Urinary bladder (tissue), 4 donors: Measurements from ENCODE around the gene PLCXD3. TPM values are rescaled to one million over a fixed set of nuclear protein-coding genes. Genes with fewer than 3 reads are reported as not detected.
"Not testable (repeated sequence)": the region's sequence is repeated elsewhere in the genome, so short reads cannot be mapped to it uniquely, and the experiment has no call there.

Source experiments
- DNase-seq: peaks from one replicate; pipeline ENCODE4 v3.0.0-alpha.2; 2015; ENCODE audit errors: extremely low spot score
- H3K27ac ChIP-seq: one replicate; pipeline ENCODE4 v1.5.1; 2013; ENCODE audit warnings: low read depth, mild to moderate bottlenecking, moderate library complexity
- H3K36me3 ChIP-seq: one replicate; pipeline ENCODE4 v1.6.1; 2013; ENCODE audit warnings: mild to moderate bottlenecking, moderate library complexity; ENCODE audit not compliant: insufficient read depth
- H3K4me1 ChIP-seq: one replicate; pipeline ENCODE4 v1.6.1; 2013; ENCODE audit warnings: mild to moderate bottlenecking, moderate library complexity; ENCODE audit not compliant: insufficient read depth
- H3K4me3 ChIP-seq: one replicate; pipeline ENCODE4 v1.5.1; 2013; ENCODE audit warnings: low read depth, low read length
- WGBS: extraction: QIAGEN DNeasy Blood & Tissue Kit; methylation state at CpG from one replicate; pipeline ENCODE4 v1.1.7; 2013; 5-methylcytosine and 5-hydroxymethylcytosine counted together
- polyA plus RNA-seq: library from polyadenylated mRNA; stranded (reverse); fragments of 200-250 nt; gene quantifications from one replicate; pipeline ENCODE4 v1.2.3, GENCODE V29; 2013
- total RNA-seq: library from RNA; depleted of rRNA; stranded (reverse); fragments of >200 nt; gene quantifications from one replicate; pipeline ENCODE4 v1.2.3, GENCODE V29; 2014
- donor health status: healthy with polysubstance abuse.
- donor health status: healthy.

Gene PLCXD3
- total and polyA plus RNA-seq, 2 donors, result 0.42 to 2.5 TPM

GRCh38 chr5:41337724-41338123, 172.7 kb downstream of the PLCXD3 start:
- no peak overlapping the region for H3K4me3 ChIP-seq
- no peaks in the 10 kb centered on the region for H3K36me3 ChIP-seq
- H3K27ac ChIP-seq, result no peak overlapping the region
- no peak for DNase-seq
- no peaks in the 10 kb centered on the region for H3K4me1 ChIP-seq

GRCh38 chr5:41337216-41337615, 173.2 kb downstream of the PLCXD3 start:
- H3K4me3 ChIP-seq, result no peak overlapping the region
- no peaks in the 10 kb centered on the region for H3K4me1 ChIP-seq
- H3K36me3 ChIP-seq, result no peaks in the 10 kb centered on the region
- no peak overlapping the region for H3K27ac ChIP-seq
- DNase-seq, result no peak

DNA sequence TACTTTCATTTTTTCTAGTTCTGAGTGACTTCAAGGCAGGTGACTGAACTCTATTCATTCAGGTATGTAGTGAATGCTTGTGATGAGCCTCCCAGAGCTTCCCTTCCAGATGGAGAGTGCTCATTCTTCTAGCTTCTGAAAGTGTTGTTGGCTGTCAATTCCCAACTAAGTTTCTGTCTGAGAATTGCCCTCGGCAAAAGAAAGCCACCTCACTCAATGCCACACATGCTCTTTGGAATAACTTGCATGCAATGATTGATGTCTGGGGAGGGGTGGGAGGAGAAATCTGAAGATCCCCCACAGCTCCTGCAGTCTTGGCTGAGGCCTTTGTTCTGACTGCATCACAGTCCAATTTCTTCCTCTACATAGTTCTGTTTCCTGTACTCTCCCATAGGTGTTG, 173.9 kb downstream of the PLCXD3 start:
- no peaks in the 10 kb centered on the region for H3K4me1 ChIP-seq
- no peak for DNase-seq
- no peak overlapping the region for H3K4me3 ChIP-seq
- 91% methylated on average over 1 of the region's 1 CpG for WGBS
- H3K36me3 ChIP-seq, result no peaks in the 10 kb centered on the region
- H3K27ac ChIP-seq, result no peak overlapping the region

GRCh38 chr5:41335596-41336181, 174.7 kb downstream of the PLCXD3 start:
- Histone ChIP-seq H3K4me3 (no peak overlapping the region), H3K36me3 (no peaks in the 10 kb centered on the region), H3K4me1 (no peaks in the 10 kb centered on the region), H3K27ac (no peak overlapping the region)
- no peak for DNase-seq
- 47% methylated on average over 4 of the region's 4 CpGs for WGBS

GRCh38 chr5:41334758-41335157, 175.6 kb downstream of the PLCXD3 start:
- WGBS, result 18% methylated on average over 5 of the region's 5 CpGs
- H3K27ac ChIP-seq, result no peak overlapping the region

GRCh38 chr5:41334221-41334620, 176.2 kb downstream of the PLCXD3 start:
- no peak overlapping the region for H3K27ac ChIP-seq
- no peaks in the 10 kb centered on the region for H3K4me1 ChIP-seq
- DNase-seq, result no peak
- H3K36me3 ChIP-seq, result no peaks in the 10 kb centered on the region
- WGBS, result 17% methylated on average over 1 of the region's 1 CpG
- no peak overlapping the region for H3K4me3 ChIP-seq

More at GRCh38 chr5:41334758-41335157, 175.6 kb downstream of the PLCXD3 start:
- Histone ChIP-seq H3K4me1 (no peaks in the 10 kb centered on the region), H3K4me3 (no peak overlapping the region), H3K36me3 (no peaks in the 10 kb centered on the region)
- DNase-seq, result no peak

DNA sequence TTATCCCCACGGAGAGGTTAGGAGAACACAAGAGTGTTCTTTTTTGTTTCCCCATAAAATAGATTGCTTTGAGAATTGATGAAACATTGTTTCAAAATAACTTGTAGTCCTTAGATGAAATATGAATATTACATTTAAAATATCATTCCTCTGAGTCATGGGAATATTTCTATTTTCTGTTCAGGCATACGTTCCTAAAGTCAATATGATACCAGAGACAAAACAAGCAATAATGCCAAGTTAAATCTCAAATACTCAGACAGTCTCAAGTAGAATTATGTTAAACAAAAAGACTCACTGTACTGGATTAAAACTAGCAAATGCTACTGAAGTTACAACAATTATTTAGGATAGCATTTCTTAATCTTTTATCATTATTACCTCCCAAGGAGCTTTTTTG, 185.3 kb downstream of the PLCXD3 start:
- Histone ChIP-seq H3K4me3 (no peak overlapping the region), H3K36me3 (no peaks in the 10 kb centered on the region), H3K27ac (no peak overlapping the region), H3K4me1 (no peaks in the 10 kb centered on the region)
- DNase-seq, result no peak
- 65% methylated on average over 2 of the region's 2 CpGs for WGBS

DNA sequence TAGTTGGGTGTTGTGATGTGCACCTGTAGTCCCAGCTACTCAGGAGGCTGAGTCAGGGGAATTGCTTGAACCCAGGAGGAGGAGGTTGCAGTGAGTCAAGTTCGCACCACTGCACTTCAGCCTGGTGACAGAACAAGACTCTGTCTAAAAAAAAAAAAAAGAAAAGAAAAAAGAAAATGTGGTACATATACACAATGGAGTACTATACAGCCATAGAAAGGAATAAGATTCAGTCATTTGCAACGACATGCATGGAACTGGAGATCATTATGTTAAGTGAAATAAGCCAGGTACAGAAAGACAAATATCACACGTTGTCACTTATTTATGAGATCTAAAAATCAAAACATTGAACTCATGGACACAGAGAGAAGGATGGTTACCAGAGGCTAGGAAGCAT, 187.6 kb downstream of the PLCXD3 start:
- not testable (repeated sequence) for DNase-seq, H3K27ac ChIP-seq, H3K4me3 ChIP-seq, H3K36me3 ChIP-seq, H3K4me1 ChIP-seq
- 78% methylated on average over 3 of the region's 3 CpGs for WGBS

- Histone ChIP-seq H3K4me1 (no peaks in the 10 kb centered on the region), H3K36me3 (no peaks in the 10 kb centered on the region), H3K27ac (no peak overlapping the region), H3K4me3 (no peak overlapping the region)
- WGBS, result 63% methylated on average over 1 of the region's 1 CpG
- no peak for DNase-seq
Measured at GRCh38 chr5:41312478-41313060, 197.8 kb downstream of the PLCXD3 start.

GRCh38 chr5:41312066-41312465, 198.3 kb downstream of the PLCXD3 start:
- Histone ChIP-seq H3K36me3 (no peaks in the 10 kb centered on the region), H3K4me1 (no peaks in the 10 kb centered on the region), H3K4me3 (no peak overlapping the region), H3K27ac (no peak overlapping the region)
- WGBS, result 55% methylated on average over 5 of the region's 5 CpGs
- no peak for DNase-seq

GRCh38 chr5:41309275-41309674, 201.1 kb downstream of the PLCXD3 start:
- no peaks in the 10 kb centered on the region for H3K4me1 ChIP-seq
- WGBS, result 76% methylated on average over 2 of the region's 2 CpGs
- no peak overlapping the region for H3K27ac ChIP-seq
- H3K4me3 ChIP-seq, result no peak overlapping the region
- H3K36me3 ChIP-seq, result no peaks in the 10 kb centered on the region
- no peak for DNase-seq

- H3K4me1 ChIP-seq, result no peaks in the 10 kb centered on the region
- WGBS, result 91% methylated on average over 1 of the region's 1 CpG
- no peak overlapping the region for H3K4me3 ChIP-seq
- H3K27ac ChIP-seq, result no peak overlapping the region
- no peak for DNase-seq
- H3K36me3 ChIP-seq, result no peaks in the 10 kb centered on the region
Measured at GRCh38 chr5:41306005-41306404, 204.4 kb downstream of the PLCXD3 start.

DNA sequence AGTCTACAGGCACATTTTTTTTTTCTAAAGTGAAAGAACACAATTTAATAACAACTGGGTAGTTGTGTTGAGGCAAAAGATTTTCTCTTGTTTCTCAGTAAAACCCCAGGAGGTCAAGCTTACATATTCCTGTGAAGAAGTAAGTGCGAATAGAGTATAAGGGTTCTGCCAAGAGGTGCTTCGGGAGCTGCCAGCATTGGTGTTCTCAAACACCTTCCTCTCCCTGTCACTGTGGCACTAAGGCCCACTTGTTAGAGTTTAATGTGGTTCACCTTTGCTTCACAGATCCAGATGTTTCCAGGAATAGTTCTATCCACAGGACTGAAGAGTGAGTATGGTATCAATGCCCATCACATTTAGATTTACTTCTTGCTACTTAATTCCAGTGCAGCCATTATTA, 205.3 kb downstream of the PLCXD3 start:
- Histone ChIP-seq H3K27ac (no peak overlapping the region), H3K4me3 (no peak overlapping the region), H3K4me1 (no peaks in the 10 kb centered on the region), H3K36me3 (no peaks in the 10 kb centered on the region)
- no peak for DNase-seq
- WGBS, result 85% methylated on average over 2 of the region's 2 CpGs

DNA sequence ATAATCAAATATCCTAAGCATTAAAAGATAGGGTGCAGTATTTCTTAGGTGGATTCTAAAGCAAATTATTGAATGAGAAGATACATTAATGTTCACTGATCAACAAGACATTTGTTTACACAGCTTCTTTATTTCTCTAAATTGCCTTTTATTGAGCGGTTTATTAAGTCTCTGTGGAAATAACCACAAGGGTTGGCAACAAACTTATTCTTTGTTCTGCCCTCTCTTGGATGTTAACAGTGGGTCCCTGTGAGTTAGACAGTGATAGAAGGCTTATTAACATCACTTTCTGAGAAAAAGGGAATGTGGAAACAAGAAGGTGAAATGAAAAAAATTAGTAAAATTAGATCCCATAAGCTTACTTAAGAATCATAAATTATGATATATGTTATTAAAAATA, 214.3 kb downstream of the PLCXD3 start:
- DNase-seq, result no peak
- Histone ChIP-seq H3K36me3 (no peaks in the 10 kb centered on the region), H3K4me1 (no peaks in the 10 kb centered on the region), H3K4me3 (no peak overlapping the region), H3K27ac (no peak overlapping the region)
- WGBS, result 82% methylated on average over 1 of the region's 1 CpG

DNA sequence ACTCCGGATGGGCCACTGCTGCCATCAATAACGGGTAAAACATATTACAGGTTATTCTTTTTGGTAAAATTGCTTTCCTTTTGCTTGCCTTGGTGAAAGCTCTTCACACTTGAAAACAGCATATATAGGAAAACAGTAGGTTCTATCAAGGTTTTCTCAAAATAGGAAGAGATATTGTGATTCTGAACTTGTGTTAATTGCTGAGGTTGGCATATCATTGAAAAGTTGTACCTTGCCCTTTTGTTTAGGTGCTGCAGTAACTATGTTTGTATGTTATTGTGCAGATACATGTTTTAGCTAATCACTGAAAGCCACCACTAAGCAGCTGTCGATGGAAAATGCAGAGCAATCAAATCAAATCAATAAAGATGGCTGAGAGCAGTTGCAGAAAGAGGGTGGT, 219.1 kb downstream of the PLCXD3 start:
- WGBS, result 86% methylated on average over 3 of the region's 3 CpGs
- H3K36me3 ChIP-seq, result no peaks in the 10 kb centered on the region

More for the DNA sequence above, 219.1 kb downstream of the PLCXD3 start:
- H3K27ac ChIP-seq, result no peak overlapping the region
- no peaks in the 10 kb centered on the region for H3K4me1 ChIP-seq
- DNase-seq, result no peak
- no peak overlapping the region for H3K4me3 ChIP-seq
